ENCODE results near the gene C4orf50. TPM values are rescaled to one million over a fixed set of nuclear protein-coding genes. Genes with fewer than 3 reads are reported as not detected.

C4orf50 gene
- total and polyA plus RNA-seq, 2 of the 8 experiments (the other 6 are each of a cell fraction or from before 2014, with no cell fraction given), result 0.08 to 0.22 TPM

DNA sequence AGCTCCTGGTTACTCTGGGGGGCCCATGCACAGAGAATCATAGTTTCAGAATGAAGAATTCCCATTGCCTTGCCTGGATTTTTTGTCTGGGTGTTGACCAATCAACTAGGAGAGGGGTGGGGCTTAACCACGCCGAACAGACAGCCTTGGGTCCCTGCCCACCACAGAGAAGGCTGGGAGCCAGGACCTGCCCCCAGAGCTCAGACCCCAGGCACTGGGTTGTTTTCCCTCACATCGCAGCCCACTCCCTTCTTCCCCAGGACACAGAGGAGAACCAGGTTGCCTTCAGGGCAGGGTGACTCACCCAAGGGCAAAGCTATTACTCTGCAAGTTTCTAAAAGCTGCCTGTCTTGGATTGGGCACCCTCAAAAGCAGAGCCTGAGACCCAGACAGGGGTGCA lies 102.0 kb downstream of the C4orf50 start:
- Histone ChIP-seq H3K23ac (ENCODE audit: insufficient read length) (no peak overlapping the region), H3K4ac (replicated peaks; ENCODE audit: insufficient read length, low read depth, low read length) (no peak overlapping the region), H3K79me1 (ENCODE audit: low read depth, low read length) (no peaks in the 10 kb centered on the region), H3K27ac (ENCODE audit: low read depth, low read length) (no peak overlapping the region), H2AFZ (ENCODE audit: low read length) (no peak overlapping the region), H2BK20ac (ENCODE audit: low read length) (no peak overlapping the region; the same call in 1 of the 2 replicates), H3K56ac (replicated peaks; ENCODE audit: insufficient read length, low read depth, low read length) (no peak overlapping the region), H2BK5ac (ENCODE audit: low read depth, low read length) (no peak overlapping the region), H2BK120ac (replicated peaks; ENCODE audit: low read depth, low read length) (no peak overlapping the region), H3K27me3 (replicated peaks in 1 of 4; ENCODE audit: control insufficient read depth in 3 of 4, extremely low read depth in 1 of 4, insufficient read depth in 3 of 4, low read length in 3 of 4) (peaks cover 0 to 2% (median 0%) of the 10 kb centered on the region in 4 experiments; a peak in 1 of 7 replicates), H3K14ac (ENCODE audit: insufficient read length) (no peak overlapping the region), H4K5ac (ENCODE audit: insufficient read length, low read depth, low read length) (no peak overlapping the region), H3K36me3 (ENCODE audit: control insufficient read depth in 2 of 4, insufficient read depth in 4 of 4, low read length in 3 of 4) (no peaks in the 10 kb centered on the region), H2AK5ac (ENCODE audit: low read depth, low read length) (no peak overlapping the region), H3K9ac (replicated peaks in 1 of 4; ENCODE audit: extremely low read depth in 1 of 4, low read depth in 3 of 4, low read length in 3 of 4) (no peak overlapping the region), H4K91ac (replicated peaks; ENCODE audit: insufficient read length, low read length) (no peak overlapping the region), H4K8ac (ENCODE audit: extremely low read depth, insufficient read depth, low read length) (no peak overlapping the region; the same call in 1 of the 2 replicates), H3K23me2 (ENCODE audit: low read depth, low read length) (no peaks in the 10 kb centered on the region), H3K79me2 (ENCODE audit: control insufficient read depth in 1 of 2, insufficient read depth in 2 of 2, low read length in 2 of 2) (no peaks in the 10 kb centered on the region), H3K18ac (ENCODE audit: extremely low read depth, low read length) (peak overlapping the region; percentile 43; the same call in 1 of the 2 replicates), H2BK12ac (ENCODE audit: low read depth, low read length) (peak overlapping the region; percentile 75; the same call in 1 of the 2 replicates), H3K4me3 (ENCODE audit: extremely low read depth in 1 of 4, insufficient read depth in 2 of 4, low read depth in 3 of 4, low read length in 4 of 4) (no peak overlapping the region), H3K4me1 (replicated peaks in 1 of 4; ENCODE audit: control insufficient read depth in 3 of 4, insufficient read depth in 4 of 4, low read length in 3 of 4) (peaks cover 3 to 15% (median 8%) of the 10 kb centered on the region in 4 experiments; a peak in 6 of 7 replicates), H3K4me2 (ENCODE audit: insufficient read depth in 1 of 2, low read depth in 2 of 2, low read length in 2 of 2) (no peak overlapping the region), H4K20me1 (replicated peaks in 1 of 2; ENCODE audit: control insufficient read depth in 1 of 2, insufficient read depth in 2 of 2, low read length in 2 of 2) (no peaks in the 10 kb centered on the region), H2BK15ac (ENCODE audit: low read length) (no peak overlapping the region), H3K9me3 (ENCODE audit: insufficient read depth in 2 of 2, low read depth in 1 of 2, low read length in 1 of 2) (peaks cover 0 to 3% of the 10 kb centered on the region in 2 experiments; a peak in 1 of 4 replicates)
- ChIA-PET CTCF (ENCODE audit: partially characterized antibody) (interaction anchor here (1.0 to 2.2 kb wide), 5 partner anchors 10 to 57 kb away, joined by 3 to 6 read pairs (median 4); no protein-coding TSS in a partner anchor), POLR2A (ENCODE audit: partially characterized antibody) (no interaction called here)
- TF ChIP-seq ASH2L (IDR thresholded peaks at IDR 0.05; ENCODE audit: low read length), result no peak
- TF ChIP-seq, protein P1, sequence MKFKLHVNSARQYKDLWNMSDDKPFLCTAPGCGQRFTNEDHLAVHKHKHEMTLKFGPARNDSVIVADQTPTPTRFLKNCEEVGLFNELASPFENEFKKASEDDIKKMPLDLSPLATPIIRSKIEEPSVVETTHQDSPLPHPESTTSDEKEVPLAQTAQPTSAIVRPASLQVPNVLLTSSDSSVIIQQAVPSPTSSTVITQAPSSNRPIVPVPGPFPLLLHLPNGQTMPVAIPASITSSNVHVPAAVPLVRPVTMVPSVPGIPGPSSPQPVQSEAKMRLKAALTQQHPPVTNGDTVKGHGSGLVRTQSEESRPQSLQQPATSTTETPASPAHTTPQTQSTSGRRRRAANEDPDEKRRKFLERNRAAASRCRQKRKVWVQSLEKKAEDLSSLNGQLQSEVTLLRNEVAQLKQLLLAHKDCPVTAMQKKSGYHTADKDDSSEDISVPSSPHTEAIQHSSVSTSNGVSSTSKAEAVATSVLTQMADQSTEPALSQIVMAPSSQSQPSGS (IDR thresholded peaks at IDR 0.05; ENCODE audit: low read length), result no peak
- no peak for DNase-seq (ENCODE audit: low read depth in 1 of 2, low spot score in 2 of 2)
- WGBS, 2 experiments (ENCODE audit: extremely low coverage in 1 of 2, insufficient coverage in 1 of 2, insufficient read length in 1 of 2, insufficient replicate concordance in 2 of 2, low coverage in 1 of 2, low lambda C conversion rate in 2 of 2, missing lambda C conversion rate in 1 of 2), result 71% methylated on average over 2 of the region's 3 CpGs; no CpG with 5 or more reads in 1 of the 2 experiments
- FAIRE-seq, result no peak

All from H1 (cell line).